A673 (cell line): ENCODE results near the gene NR1I3. TPM values are rescaled to one million over a fixed set of nuclear protein-coding genes. Genes with fewer than 3 reads are reported as not detected.

Source experiments
- BruUV-seq: library from RNA; stranded (reverse); fragments of 400-500 nt; replicated peaks from 2 replicates; lab custom pipeline; 2021; lab: Mats Ljungman, UMichigan
- CTCF ChIA-PET: fragments of 300-600 bp; sonication (Branson Sonifier 250); formaldehyde crosslinking; loops from one replicate; lab custom pipeline; 2022; ENCODE audit warnings: antibody characterized with exemption; lab: Charles Lee
- POLR2A ChIA-PET: fragments of 300-600 bp; sonication (Branson Sonifier 250); formaldehyde crosslinking; loops from one replicate; lab custom pipeline; 2022; ENCODE audit warnings: antibody characterized with exemption; ENCODE audit not compliant: low non-redundant PET; lab: Charles Lee
- DNase-seq: peaks from one replicate; pipeline ENCODE4 v3.0.0-alpha.2; 2015; ENCODE audit warnings: low spot score
- H3K27ac ChIP-seq: fragments of 200-600 bp; sonication (generic); 2 replicates; pipeline ENCODE4 v1.5.1; 2016; ENCODE audit warnings: mixed run types, low read depth, mild to moderate bottlenecking, mixed read lengths, antibody characterized with exemption, low read length; ENCODE audit not compliant: poor library complexity, severe bottlenecking
- H3K27me3 ChIP-seq: fragments of 200-600 bp; sonication (generic); replicated peaks from 2 replicates; pipeline ENCODE4 v1.6.1; 2017; ENCODE audit warnings: mixed run types, low read depth, mild to moderate bottlenecking, mixed read lengths, antibody characterized with exemption, low read length; ENCODE audit not compliant: insufficient read depth, poor library complexity
- H3K36me3 ChIP-seq: fragments of 200-600 bp; sonication (generic); 2 replicates; pipeline ENCODE4 v1.6.1; 2016; ENCODE audit warnings: mixed run types, mild to moderate bottlenecking, mixed read lengths, antibody characterized with exemption, low read length; ENCODE audit not compliant: insufficient read depth, poor library complexity, severe bottlenecking
- H3K4me1 ChIP-seq: fragments of 200-600 bp; sonication (generic); 2 replicates; pipeline ENCODE4 v1.6.1; 2017; ENCODE audit warnings: mixed run types, mild to moderate bottlenecking, mixed read lengths, antibody characterized with exemption, low read length; ENCODE audit not compliant: insufficient read depth, poor library complexity, severe bottlenecking
- H3K4me3 ChIP-seq: fragments of 200-600 bp; sonication (generic); 2 replicates; pipeline ENCODE4 v1.5.1; 2016; ENCODE audit warnings: low read depth, mixed run types, mild to moderate bottlenecking, mixed read lengths, low read length; ENCODE audit not compliant: poor library complexity, severe bottlenecking
- H3K9me3 ChIP-seq: fragments of 200-600 bp; sonication (generic); 2 replicates; pipeline ENCODE4 v1.6.1; 2016; ENCODE audit warnings: mixed run types, low read depth, mild to moderate bottlenecking, mixed read lengths, antibody characterized with exemption, low read length; ENCODE audit not compliant: poor library complexity, severe bottlenecking
- EZH2 ChIP-seq: fragments of 200-600 bp; sonication (generic); IDR thresholded peaks from 2 replicates; pipeline ENCODE4 v1.6.1; 2017; ENCODE audit warnings: borderline replicate concordance, low read depth, mild to moderate bottlenecking, mixed read lengths, antibody characterized with exemption, low read length; ENCODE audit not compliant: poor library complexity, severe bottlenecking
- intact Hi-C: fragments of 100-400 bp; cut with micrococcal nuclease; formaldehyde crosslinking; loops from one replicate; pipeline ENCODE4 v1.10.0; 2022; ENCODE audit not compliant: unreplicated experiment
- total RNA-seq: library from RNA; stranded (reverse); gene quantifications from 2 replicates; pipeline ENCODE4 v1.2.3, GENCODE V29; 2021
- TF ChIP-seq, protein P1 (sequence below): fragments of 300-800, 200-600 bp; sonication (generic); conservative IDR thresholded peaks from 2 replicates; pipeline ENCODE4 v1.5.1; 2017; ENCODE audit warnings: low read depth, mild to moderate bottlenecking, antibody characterized with exemption, low read length, moderate library complexity, mixed read lengths

The NR1I3 gene
- total RNA-seq, 1 experiment from 2014 or later: not detected

DNA sequence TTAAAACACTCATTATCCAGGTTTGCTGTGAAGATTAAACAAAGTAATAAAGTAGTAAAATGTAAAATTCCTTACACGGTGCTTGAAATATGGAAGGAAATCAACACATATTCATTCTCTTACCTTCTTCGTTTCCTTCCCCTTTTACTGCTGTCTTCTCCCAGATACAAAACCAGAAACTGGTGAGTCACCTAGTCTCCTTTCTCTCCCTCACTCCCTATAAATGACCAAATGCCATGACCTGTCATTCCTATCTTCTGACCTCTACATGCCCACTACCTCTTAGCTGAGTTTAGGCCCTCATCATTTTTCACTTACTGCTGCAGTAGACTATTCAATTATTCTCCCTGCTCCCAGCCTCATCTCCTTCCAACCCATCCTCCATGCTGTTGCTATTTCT, 4.3 kb upstream of the NR1I3 start:
- no peaks in the 10 kb centered on the region for H3K27me3 ChIP-seq
- H3K4me1 ChIP-seq: no peaks in the 10 kb centered on the region
- ChIA-PET POLR2A (no interaction called here), CTCF (no interaction called here)
- no TSS peak for BruUV-seq
- no peak overlapping the region for H3K4me3 ChIP-seq
- no peaks in the 10 kb centered on the region for H3K9me3 ChIP-seq
- intact Hi-C loops: no loop called here
- no peak for TF ChIP-seq EZH2
- TF ChIP-seq, protein P1, sequence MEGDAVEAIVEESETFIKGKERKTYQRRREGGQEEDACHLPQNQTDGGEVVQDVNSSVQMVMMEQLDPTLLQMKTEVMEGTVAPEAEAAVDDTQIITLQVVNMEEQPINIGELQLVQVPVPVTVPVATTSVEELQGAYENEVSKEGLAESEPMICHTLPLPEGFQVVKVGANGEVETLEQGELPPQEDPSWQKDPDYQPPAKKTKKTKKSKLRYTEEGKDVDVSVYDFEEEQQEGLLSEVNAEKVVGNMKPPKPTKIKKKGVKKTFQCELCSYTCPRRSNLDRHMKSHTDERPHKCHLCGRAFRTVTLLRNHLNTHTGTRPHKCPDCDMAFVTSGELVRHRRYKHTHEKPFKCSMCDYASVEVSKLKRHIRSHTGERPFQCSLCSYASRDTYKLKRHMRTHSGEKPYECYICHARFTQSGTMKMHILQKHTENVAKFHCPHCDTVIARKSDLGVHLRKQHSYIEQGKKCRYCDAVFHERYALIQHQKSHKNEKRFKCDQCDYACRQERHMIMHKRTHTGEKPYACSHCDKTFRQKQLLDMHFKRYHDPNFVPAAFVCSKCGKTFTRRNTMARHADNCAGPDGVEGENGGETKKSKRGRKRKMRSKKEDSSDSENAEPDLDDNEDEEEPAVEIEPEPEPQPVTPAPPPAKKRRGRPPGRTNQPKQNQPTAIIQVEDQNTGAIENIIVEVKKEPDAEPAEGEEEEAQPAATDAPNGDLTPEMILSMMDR: no peak
- DNase-seq: no peak
- H3K36me3 ChIP-seq: no peaks in the 10 kb centered on the region
- H3K27ac ChIP-seq: no peak overlapping the region

DNA sequence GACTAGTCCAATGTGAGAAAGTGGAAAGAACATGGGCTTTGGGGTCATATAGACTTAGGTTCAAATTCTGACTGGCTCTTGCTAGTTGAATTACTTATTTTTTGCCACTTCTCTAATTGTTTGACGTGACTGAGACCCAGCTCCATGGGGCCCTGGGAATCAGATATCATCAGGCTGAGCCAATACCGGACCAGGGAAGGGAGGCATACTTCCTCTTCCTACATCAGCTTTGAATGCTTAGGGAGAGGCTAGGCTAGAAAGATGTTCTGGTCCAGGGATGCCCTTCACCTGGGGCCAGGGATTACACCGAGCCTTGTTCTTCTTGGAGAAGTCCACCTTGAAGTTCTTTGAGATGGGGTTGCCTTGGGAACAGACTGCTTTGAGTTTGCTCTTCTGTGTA, 3.7 kb upstream of the NR1I3 start:
- BruUV-seq: no TSS peak
- H3K27me3 ChIP-seq: no peaks in the 10 kb centered on the region
- H3K9me3 ChIP-seq: no peaks in the 10 kb centered on the region
- no peak overlapping the region for H3K27ac ChIP-seq
- H3K4me1 ChIP-seq: no peaks in the 10 kb centered on the region
- POLR2A ChIA-PET: no interaction called here
- H3K36me3 ChIP-seq: no peaks in the 10 kb centered on the region
- intact Hi-C loops: no loop called here
- H3K4me3 ChIP-seq: no peak overlapping the region
- CTCF ChIA-PET: no interaction called here
- DNase-seq: no peak
- no peak for TF ChIP-seq EZH2
- TF ChIP-seq, protein P1: no peak

DNA sequence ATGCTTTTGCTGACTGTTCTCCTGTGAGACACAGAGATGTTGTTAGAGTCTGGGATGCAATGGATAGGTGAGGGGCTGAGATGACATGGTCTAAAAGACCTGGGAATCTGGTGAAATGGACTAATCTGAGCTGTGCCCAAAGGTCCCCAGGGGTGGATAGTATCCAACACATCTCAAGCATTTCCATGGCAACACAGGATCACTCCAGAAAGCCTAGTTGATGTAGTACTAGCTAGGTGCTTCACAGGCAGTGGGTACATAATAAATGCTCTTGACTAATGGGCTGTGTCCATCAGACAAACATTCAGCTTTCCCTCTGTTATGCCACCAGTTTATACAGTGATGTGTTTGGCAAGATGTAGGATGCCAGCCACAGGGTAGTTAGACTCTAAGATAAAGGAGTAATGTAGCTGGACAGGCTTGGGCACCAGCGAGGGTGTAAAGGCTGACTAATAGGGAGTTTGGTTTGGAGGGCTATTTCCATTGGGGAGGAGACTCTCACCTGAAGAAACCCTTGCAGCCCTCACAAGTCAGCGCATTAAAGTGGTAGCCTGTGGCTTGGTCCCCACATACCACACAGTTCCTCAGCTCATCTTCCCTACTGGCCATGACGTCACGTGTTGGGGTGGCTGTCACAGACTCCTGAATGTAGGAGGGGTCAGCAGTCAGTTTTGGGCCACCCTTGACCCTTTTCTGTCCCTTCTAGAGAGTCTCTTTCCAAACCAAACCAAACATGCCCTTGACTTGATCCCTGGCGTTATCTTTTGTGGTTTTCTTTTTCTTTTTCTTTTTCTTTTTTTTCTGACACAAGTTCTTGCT, 1.8 kb downstream of the NR1I3 start:
- no peaks in the 10 kb centered on the region for H3K4me1 ChIP-seq
- no peaks in the 10 kb centered on the region for H3K9me3 ChIP-seq
- H3K27me3 ChIP-seq: no peaks in the 10 kb centered on the region
- DNase-seq: no peak
- H3K4me3 ChIP-seq: no peak overlapping the region
- no peak overlapping the region for H3K27ac ChIP-seq
- H3K36me3 ChIP-seq: no peaks in the 10 kb centered on the region
- ChIA-PET CTCF (interaction anchor here (0.6 kb wide), 2 partner anchors 56 to 70 kb away, joined by 5 to 6 read pairs; no protein-coding TSS in a partner anchor), POLR2A (no interaction called here)
- no TSS peak for BruUV-seq
- TF ChIP-seq EZH2: no peak
- TF ChIP-seq, protein P1: no peak
- intact Hi-C loops: no loop called here
